HG03095 (cell line): ENCODE results near the gene NCBP2L.

ENCODE experiments used
- ATAC-seq: cut with Tn5 transposase; IDR thresholded peaks from one replicate; pipeline ENCODE4 v1.9.1; 2021; ENCODE audit warnings: moderate library complexity; ENCODE audit not compliant: unreplicated experiment

Gene NCBP2L

DNA sequence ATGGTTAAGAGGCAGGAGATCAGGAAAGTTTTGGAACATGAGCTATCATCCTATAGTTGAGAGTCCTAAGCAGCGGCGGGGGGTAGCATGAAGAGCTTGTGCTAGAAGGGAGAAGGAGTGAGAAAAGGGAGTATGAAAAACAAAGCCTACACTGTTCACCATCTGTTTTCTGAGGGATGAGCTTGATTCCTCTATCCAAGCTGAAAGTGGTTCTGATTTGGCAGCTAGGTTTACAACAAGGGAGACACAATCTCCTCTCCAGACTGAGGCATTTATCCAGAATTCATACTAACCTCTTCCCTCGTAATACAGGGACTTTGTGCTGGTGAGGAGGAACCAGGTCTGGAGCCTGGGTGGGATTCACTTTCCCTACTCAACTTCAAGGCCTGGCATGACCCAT lies 25.5 kb upstream of the NCBP2L start:
- no peak for ATAC-seq

DNA sequence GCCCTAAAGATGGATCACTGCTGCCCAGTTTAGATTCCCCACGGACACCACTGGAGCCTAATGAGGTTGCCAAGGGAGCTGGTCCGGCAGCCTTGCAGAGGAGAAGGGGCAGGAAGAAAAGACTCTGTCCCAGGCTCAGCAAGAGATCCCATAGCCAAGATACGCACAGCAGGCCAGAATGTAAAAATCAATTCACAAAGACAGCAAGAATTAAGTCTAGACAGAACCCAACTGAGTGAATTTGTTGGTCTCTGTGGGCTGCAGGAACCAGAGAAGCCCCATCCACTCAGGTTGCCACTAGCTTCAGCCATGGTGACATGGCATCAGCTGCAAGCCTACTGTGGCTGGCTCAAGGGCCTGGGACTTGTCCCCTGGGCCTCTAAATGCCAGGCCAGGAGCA lies 24.8 kb upstream of the NCBP2L start:
- ATAC-seq, result no peak

DNA sequence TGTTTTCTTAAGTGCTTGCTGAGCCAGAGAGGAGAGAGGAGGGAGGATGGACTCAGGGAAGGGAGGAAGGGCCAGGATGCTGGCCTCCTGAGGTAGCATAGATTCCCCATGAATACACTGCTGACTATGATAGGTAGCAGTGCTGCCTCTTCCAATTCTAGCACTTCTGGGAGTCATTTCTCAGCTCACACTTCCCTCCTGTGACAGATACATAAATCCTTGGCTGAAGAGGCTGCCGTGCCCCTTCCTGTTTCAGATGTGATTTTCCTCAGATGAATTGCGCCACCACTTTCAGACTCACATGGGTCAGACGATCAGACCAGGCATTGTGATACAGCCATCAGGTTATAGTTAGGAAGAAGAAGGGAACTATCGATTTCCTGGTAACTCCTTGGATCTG lies 24.3 kb upstream of the NCBP2L start:
- ATAC-seq, result no peak

DNA sequence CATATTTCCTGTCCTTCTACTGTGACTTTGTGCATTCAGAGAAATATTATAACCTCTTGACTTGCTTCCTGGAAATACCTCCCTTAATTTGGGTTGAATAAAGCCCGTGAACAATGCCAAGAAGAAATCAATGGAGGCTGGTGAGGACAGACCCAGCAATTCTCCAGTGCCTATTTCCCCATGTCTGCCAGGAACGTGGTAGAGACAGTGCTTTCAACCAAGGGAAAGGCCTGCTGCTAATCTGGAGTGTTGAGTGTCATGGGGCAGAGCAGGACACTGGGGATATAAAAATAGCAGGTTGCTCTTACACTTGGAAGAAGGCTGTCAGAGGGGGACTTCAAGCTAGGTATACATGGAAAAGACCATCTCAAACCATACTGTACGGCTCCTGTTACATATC lies 21.8 kb upstream of the NCBP2L start:
- ATAC-seq, result no peak

DNA sequence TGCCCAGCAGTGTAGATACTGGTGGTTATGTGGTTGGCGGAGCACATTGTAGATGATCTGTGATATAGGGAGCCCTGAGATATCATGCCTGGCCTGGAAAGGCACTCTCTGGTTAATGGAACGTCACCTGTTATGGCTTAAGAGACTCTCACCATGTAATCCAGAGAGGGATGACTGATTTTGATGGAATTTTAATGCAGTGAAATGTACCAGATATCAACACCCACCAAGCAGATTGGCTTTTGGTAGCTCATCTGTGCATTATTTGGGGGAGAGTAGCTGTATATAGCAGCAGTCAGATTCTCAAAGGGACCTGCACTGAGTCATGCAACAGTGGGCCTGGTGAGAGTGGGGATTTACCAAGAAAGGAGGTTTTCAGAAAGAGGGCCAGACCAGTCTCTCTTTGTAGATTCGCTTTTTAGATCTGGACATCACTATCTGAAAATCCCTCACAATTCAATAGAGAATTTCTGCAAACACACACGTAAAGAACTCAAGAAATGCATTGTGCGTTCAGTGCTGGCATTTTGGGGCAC lies 19.2 kb upstream of the NCBP2L start:
- no peak for ATAC-seq

DNA sequence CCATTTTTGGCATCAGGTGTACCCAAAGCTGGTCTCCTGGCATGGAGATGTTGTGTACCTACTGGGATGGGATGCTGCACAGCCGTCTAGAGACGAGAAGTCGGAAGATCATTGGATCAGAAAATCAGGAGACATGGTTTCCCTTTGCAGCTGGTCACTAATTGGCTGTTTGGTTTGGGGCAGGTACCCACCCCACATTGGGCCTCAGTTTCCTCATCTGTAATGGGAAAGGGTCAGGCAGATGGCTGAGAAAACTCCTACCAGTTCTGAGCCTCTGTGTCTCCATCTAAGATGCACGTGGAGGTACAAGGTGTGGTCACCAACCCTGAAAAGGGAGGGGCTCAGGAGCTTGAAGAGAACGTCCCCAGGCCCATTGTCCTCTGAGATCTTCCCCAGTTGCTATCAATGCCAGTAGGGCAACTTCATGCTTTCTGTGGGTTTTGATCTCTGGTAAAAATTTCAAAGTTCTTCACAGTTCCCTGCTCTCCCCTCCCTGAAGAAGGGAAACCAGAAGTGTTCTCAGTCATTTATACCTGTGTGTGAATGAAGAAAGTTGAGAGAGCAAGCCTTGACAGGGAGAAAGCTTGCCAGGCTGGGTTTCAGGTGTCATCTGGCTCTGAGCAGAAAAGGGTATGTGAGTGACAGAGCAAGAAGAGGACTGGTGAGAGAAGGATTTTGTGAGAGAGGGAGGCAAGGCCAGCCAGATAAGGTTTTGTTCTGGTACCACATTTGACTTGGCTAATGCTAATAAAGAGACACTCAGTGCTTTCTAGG lies 17.0 kb upstream of the NCBP2L start:
- ATAC-seq, result no peak

DNA sequence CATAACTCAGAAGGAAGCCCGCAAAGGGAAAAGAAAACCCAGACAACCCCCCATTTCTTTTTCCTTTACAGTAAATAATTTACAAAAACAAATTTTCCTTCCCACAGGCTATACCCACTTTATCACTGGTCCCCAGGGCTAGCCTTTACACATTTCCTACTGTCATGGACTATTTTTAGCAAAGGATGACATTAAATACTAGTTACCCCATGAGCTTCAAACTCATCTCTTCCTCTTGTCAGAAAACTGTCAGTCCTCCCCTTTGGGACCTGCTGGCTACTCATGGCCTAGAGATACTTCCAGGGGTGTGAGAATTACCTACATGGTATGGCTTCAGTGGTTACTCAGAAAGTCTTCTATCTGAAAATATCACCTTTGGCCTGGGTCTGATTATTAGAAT lies 13.9 kb upstream of the NCBP2L start:
- ATAC-seq, result no peak

DNA sequence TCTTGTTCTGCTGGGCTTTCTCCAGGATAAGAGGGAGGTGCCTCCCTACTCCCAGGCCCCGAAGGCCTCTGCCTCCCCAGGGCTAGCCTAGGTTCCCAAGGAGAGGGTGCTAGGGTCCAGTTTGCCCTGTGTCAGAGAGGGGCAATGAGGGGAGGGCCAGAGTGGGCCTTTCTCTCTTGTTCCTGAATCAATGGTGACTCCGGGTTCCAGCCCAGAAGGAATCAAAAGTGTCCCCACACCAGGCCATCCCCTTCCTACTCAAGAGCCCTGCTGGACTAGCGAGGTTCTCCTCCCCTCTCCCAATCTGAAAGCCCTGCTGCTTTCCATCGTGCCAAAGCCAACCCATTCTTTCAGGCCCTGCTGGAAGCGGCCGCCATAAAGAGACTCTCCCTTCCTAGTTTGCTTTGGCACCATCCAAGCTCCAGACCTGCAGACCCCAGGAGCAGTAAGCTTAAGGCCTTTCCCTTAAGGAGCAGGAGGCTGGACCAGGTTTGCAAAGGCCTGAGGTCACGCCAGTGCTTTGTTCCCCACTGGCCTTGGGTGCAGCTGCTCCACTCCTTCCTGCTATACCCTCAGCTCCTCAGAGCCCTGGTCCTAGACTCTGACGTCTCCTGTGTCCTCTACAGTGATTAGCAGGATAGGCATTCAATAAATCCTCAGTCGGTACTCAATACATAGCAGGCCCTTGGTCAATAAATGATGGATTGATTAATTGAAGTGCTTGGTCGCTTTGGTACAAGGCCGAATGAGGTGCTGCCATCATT lies 12.5 kb upstream of the NCBP2L start:
- no peak for ATAC-seq

DNA sequence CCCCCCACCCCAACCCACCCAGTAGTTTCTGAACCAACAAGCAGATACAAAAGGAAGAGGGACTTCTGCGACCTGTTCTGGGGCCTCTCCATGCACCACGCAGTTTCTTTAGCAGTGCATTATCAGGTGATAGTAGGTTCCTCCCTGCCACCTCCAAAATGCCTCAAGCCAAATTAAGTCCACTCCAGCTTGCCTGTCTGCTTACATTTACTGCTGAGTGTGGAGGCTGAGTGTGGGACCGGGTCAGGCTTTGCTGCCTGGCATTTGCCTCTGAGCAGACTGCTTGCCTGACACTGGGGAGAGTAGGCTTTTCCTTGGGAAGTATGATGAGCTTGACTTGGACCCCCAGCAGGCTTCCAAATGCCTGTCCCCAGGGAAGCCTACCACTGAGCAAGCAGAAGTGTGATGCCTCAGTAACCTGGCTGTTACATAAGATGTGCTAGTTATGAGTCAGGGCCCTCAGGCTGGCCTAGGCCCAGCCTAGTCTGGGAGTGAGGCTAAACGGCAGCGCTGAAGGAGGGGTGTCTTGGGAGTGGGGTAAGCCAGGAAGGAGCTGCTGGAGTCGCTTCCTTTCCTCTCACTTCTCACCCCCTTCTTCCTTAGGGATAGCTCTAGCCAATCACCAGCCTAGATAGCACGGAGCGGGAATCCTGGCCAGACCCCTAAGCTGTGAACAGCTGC lies 10.9 kb upstream of the NCBP2L start:
- no peak for ATAC-seq

DNA sequence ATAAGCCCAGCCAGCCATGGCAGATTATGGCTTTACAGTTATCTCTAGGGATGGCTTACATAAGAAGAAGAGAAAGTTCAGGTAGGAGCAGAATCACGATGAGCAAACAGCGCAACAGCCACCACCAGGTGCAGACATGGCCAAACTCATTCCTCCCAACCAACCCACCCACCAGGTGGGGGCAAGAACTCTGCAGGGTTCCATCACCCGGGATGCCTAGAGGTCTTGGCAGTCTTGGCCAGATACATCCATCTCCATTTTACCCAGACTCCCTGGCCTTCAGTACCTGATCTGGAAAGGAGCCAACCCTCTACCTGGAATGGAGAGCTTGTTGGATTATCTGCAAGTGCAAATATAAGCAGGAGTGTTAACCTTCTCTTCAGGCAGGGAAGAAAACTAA lies 9.5 kb upstream of the NCBP2L start:
- ATAC-seq, result no peak

DNA sequence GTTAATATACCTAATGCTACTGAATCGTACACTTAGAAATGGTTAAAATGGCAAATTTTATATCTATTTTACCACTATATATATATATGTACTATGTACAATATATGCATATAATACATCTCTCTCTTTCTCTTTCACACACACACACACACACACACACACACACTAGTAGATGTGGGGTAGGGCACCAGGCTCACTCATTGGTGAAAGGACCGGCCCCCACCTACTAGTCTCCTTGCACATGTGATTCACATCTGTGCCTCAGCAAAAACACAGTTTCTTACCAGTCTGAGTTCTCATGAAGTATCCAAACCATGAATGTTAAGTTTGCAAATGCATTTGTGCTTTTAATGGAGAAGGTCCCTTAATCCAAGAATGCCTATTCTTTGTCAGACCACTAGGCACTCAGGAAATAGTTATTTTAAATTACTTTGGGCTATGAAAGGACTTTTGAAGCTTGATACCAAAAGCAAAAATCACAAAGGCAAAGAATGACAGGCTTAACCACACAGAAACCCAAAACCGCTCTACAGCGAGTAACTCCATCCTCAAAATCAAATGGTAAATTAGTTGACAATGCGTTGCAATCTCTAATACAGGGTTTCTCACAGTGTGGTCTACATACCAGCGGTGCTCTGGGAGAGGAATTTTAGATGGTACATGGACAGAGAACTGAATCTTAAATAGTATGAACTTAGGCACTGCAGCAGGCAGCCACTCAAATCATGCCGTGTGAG lies 7.8 kb upstream of the NCBP2L start:
- no peak for ATAC-seq

DNA sequence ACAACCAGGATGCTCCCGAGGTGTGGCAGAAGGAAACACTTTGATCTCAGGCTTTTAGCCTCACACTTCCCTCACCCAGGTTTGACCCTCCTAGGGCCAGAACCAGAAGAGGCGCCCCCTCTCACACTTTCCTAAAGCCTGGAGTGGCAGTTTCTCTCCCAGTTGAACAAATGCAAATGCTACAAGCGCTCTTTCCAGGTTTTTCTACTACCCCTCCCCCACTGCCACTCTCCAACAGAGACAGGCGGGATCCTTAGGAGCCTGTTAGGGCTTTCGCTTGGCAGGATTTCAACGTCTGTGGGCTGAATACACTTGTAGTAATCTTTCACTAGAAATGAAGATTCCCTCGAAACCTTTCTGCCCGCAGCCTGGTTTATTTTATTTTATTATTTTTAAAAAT lies 4.3 kb upstream of the NCBP2L start:
- no peak for ATAC-seq

DNA sequence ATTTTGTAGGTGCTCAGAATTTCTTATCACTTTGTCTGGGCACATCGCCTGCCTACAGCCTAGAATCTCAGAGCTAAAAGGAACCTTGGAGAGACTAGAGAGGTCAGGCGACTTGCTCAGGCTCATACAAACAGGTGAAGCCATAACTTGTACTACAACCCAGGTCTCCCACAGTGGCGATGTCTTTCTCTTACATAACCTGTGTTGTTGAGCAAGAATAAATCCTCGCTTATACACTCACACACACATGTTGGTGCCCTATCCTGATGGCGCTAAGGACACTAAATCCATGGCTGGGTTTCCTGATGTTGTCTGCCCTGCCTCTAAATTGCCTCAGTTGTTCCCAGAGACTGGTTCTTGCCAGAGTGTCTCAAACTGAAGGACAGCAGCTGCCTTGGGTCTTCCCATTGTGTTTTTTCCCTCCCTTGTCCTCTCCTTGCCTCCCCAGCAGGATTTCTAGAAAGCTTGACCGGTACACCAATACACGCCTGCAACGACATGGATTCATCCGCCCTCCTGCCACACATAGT lies 3.6 kb upstream of the NCBP2L start:
- ATAC-seq, result no peak

DNA sequence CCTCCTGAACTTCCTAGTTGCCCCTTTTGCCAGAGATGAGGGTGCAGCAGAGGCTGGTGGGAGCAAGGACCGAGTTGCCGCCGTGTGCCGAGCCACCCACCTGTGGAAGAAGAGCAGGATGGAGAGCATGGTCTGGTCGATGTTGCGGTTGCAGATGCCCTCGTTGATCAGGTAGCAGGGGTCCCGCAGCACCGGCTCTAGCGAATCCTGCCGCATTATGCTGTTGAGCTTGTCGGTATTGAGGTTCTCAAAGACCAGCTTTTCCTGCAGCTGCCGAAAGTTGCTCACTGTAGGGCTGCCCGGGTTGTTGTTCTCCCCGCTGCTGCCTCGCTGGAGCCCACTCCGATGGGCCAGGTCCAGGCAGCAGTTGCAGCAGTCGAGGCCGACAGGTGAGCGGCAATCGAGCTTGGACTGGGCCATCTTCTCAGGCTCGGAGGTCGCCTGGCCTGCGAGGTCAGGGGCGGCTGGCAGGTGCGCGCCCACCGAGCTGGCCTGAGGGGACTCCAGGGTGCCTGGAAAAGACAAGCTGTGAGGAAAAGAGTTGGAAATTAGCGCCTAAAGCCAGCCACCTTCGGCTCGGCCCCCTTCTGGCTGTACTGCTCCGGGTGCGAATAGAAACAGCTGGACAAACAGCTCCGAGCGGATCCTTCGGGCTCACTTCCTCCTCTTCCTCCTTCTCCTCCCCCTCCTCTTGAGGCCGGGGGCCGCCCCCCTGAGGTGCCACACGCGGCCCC lies 2.4 kb upstream of the NCBP2L start:
- ATAC-seq, result peak; percentile 20

DNA sequence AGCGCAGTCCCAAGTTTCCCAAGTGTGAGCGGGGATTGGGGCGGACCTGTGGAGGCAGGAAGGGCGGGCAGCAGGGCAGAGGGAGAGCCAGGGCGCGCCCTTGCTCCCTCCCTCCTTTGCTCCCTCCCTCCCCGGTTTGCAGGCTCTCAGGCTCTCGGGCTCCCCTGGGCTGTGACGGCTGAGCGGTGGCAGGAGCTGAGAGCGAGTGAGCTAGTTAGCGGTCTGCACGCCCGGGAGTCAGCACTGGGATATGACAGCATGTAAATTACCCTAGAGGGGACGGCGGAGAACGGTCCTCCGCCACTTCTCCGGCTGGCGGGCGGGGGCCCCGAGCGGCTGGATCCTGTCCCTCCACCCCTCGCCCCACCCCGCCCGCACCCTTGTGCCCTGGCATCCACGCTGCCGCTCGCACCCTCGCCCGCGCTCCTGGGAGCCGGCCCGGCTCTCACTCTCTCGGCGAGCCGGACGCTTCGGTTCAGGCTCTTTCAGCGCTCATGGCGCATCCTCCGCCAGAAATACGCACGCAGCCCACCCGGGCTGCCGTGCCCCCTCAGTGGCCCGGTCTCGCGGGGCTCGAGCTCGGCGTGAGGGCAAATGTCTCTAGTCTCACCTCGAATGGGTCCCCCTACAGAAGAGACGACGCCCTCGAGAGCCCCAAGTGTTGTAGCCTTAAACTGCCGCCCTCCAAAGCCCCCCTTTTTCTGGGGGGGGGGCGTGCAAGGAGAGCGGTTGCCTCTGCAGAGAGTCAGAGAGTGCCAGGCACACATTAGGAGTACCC lies 1.6 kb upstream of the NCBP2L start, which contains the start of gene TSC22D3:
TSS of gene TSC22D3 (minus strand) at position 54 of the 778 bp plus-strand sequence. CDS start 368 bp downstream, outside the sequence.
- peak; percentile 71 for ATAC-seq

DNA sequence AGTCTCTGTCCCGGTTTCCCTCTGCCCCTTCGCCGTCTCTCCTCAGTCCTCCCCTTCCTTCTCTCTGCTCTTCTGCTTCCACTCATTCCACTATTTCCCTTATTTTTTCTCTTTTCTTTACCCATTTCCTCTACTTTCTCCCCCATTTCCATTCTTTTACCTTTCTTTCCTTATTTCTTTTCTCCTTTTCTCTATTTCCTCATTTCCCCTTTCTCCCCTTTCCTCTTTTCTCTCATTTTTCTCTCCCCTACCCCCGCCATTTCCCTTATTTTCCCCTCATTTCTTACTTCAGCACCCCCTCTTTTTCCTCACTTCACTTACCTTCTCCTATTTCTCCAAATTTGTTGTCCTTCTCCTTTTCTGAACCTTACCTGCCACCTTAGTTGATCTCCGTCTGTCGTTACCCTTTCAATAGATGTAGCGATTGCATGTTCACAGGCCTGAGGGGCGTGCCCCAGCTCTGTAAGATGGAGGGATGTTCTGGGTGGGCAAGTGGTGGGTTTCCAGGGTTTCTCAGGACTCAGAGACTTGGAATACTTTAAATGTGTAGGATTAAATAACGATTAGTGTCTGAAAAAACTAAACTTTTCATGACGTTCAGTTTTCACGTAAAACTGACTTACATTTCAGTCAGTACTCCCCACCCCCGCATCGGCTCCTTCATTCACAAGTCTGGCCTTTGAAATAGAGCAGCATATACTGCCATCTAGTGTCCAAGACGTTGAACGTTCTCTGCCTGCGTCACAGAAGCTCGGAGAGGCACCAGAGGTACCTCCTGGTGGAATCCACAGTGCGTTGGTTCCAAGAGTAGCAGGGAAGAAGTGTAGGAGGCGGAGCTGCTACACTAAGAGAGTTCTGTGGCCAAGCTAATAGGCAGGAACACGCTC lies 641 bp upstream of the NCBP2L start:
- ATAC-seq, result peak; percentile 86

DNA sequence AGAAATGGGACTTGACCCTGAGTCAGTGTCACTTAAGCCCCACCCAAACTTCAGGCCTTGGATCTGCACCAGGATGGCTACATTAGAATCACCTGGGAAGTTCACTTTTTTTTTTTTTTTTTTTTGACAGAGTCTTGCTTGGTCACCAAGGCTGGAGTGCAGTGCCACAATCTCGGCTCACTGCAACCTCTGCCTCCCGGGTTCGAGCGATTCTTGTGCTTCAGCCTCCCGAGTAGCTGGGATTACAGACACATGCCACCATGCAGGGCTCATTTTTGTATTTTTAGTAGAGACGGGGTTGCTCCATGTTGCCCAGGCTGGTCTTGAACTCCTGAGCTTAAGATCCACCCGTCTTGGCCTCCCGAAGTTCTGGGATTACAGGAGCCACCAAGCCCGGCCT lies 3.0 kb downstream of the NCBP2L start:
- ATAC-seq, result no peak

DNA sequence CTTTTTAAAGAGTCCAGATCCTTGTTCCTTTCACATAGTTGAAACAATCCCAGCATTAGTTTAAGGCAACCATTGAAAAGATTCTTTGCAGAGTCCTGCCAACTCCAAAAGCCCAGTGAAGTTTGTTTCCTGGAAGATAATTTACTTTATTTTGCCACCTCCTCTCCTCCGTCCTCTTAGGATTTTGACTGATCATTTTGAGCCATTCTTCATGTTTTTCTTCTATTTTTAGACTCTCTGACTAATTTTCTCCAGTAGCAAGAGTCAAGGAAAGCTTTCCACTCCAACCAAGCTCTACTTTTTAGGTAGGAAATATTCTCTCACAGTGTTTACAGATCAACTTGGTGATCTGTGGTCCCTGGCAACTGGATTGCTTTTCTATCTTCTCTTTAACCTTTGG lies 10.3 kb downstream of the NCBP2L start:
- ATAC-seq, result no peak
